Esophagus squamous epithelium (tissue), 4 donors: Measurements from ENCODE around the gene RANGAP1.

Experiments
- CTCF ChIP-seq, 6 experiments: fragments of 450-650 bp in 4 of 6; fragments of 200-600 bp in 2 of 6; sonication (generic) in 2 of 6; IDR thresholded peaks; one replicate each; pipeline ENCODE4 v1.5.1; 2016 to 2019; ENCODE audit warnings: antibody characterized with exemption in 6 of 6, mild to moderate bottlenecking in 4 of 6, moderate library complexity in 4 of 6
- POLR2A ChIP-seq, 4 donors: fragments of 450-650 bp; IDR thresholded peaks; one replicate each; pipeline ENCODE4 v1.6.1; 2017; ENCODE audit warnings: antibody characterized with exemption in 4 of 4, mild to moderate bottlenecking in 4 of 4, moderate library complexity in 3 of 4

- no peak for TF ChIP-seq POLR2A (IDR thresholded peaks at IDR 0.05)
- no peak for TF ChIP-seq CTCF (IDR thresholded peaks at IDR 0.05)
These were observed 49.1 kb upstream of the RANGAP1 start for GRCh38 chr22:41334951-41335635.
